Right lobe of liver (tissue), 6 donors: ENCODE results near the gene RBFOX1. TPM values are rescaled to one million over a fixed set of nuclear protein-coding genes. Genes with fewer than 3 reads are reported as not detected.

Experiments used
- ATAC-seq, 4 donors: fragments of 200-7000 bp; cut with Tn5 transposase; one replicate each; pipeline ENCODE4 v1.9.1; 2020; ENCODE audit warnings: mild to moderate bottlenecking in 4 of 4, moderate library complexity in 4 of 4
- DNase-seq, 3 donors: peaks; one replicate each; pipeline ENCODE4 v3.0.0-alpha.2; 2020
- H3K27ac ChIP-seq, 3 donors: fragments of 200-600 bp; one replicate each; pipeline ENCODE4 v1.8.0; 2022
- H3K27me3 ChIP-seq, 2 donors: fragments of 200-600 bp; one replicate each; pipeline ENCODE4 v1.8.0; 2022
- H3K36me3 ChIP-seq, 4 donors: fragments of 200-600 bp; sonication (generic) in 1 of 4; one replicate each; pipeline versions ENCODE4 v1.5.1 to v1.8.0; 2017 to 2022; ENCODE audit warnings: control low read depth in 1 of 4
- H3K4me1 ChIP-seq, 4 donors: fragments of 200-600 bp; sonication (generic) in 1 of 4; one replicate each; pipeline versions ENCODE4 v1.5.1 to v1.8.0; 2017 to 2022; ENCODE audit warnings: control low read depth in 1 of 4
- H3K4me3 ChIP-seq, 3 donors: fragments of 200-600 bp; one replicate each; pipeline ENCODE4 v1.8.0; 2022
- H3K9me3 ChIP-seq, 4 donors: fragments of 200-600 bp; sonication (generic) in 1 of 4; one replicate each; pipeline versions ENCODE4 v1.5.1 to v1.8.0; 2017 to 2022; ENCODE audit warnings: control low read depth in 1 of 4
- CTCF ChIP-seq, 4 donors: fragments of 200-600 bp in 3 of 4; fragments of 450-650 bp in 1 of 4; IDR thresholded peaks; one replicate each; pipeline versions ENCODE4 v1.5.1 to v1.8.0; 2016 to 2022; ENCODE audit warnings: antibody characterized with exemption in 4 of 4, mild to moderate bottlenecking in 2 of 4
- POLR2A ChIP-seq: fragments of 450-650 bp; IDR thresholded peaks from one replicate; pipeline ENCODE4 v1.6.1; 2017; ENCODE audit warnings: antibody characterized with exemption, mild to moderate bottlenecking
- WGBS: methylation state at CpG from one replicate; pipeline ENCODE4 v1.1.6; 2018; ENCODE audit warnings: low coverage, low lambda C conversion rate; ENCODE audit not compliant: insufficient coverage; ENCODE audit errors: missing lambda C conversion rate; 5-methylcytosine and 5-hydroxymethylcytosine counted together
- intact Hi-C, 2 donors: fragments of 100-400 bp; cut with DNase I; formaldehyde crosslinking; loops; one replicate each; pipeline versions ENCODE4 v1.11.2 to v1.14.1; 2022
- total RNA-seq, 6 experiments: library from RNA; depleted of rRNA in 2 of 6; stranded (reverse); fragments of >200 nt in 2 of 6; fragmentation: NEBNext Ultra II Directional in 3 of 6; extraction: Animal tissue kit (Norgen Biotek cat#: 25700) in 3 of 6; gene quantifications; one replicate each; pipeline versions ENCODE4 v1.1.0 to v1.2.4, GENCODE V29; 2016 to 2023
- donor health status: DM: no; HTN: yes; CAD: no.
- donor health status: DM: no; HTN: no; CAD: no.
- donor health status: DM: no; HTN: no; CAD: no.
- donor health status: DM: no; HTN: yes; CAD: no.
- donor health status: DM: no; HTN: yes; CAD: no.

RBFOX1 gene
- total RNA-seq, 6 experiments from 2014 or later, result 0.19 TPM; not detected in 5

GRCh38 chr16:7350806-7351205 is 18.2 kb downstream of the RBFOX1 start:
- H3K27me3 ChIP-seq, result no peaks in the 10 kb centered on the region
- intact Hi-C loops, result no loop called here
- no peak for TF ChIP-seq POLR2A
- TF ChIP-seq CTCF (IDR thresholded peaks at IDR 0.05), result no peak
- no peak overlapping the region for H3K27ac ChIP-seq
- DNase-seq (no peak), ATAC-seq (no peak)
- no peak overlapping the region for H3K4me3 ChIP-seq
- H3K36me3 ChIP-seq, result no peaks in the 10 kb centered on the region
- 70% methylated on average over 2 of the region's 2 CpGs for WGBS
- no peaks in the 10 kb centered on the region for H3K9me3 ChIP-seq
- H3K4me1 ChIP-seq, result no peaks in the 10 kb centered on the region

GRCh38 chr16:7351610-7352510 is 19.2 kb downstream of the RBFOX1 start:
- no peak for ATAC-seq
- no peaks in the 10 kb centered on the region for H3K4me1 ChIP-seq
- TF ChIP-seq POLR2A, result no peak
- no peak for TF ChIP-seq CTCF (IDR thresholded peaks at IDR 0.05)
- no peak for DNase-seq
- intact Hi-C loops, result no loop called here
- no peak overlapping the region for H3K27ac ChIP-seq
- no peaks in the 10 kb centered on the region for H3K9me3 ChIP-seq
- 34% methylated on average over 6 of the region's 11 CpGs for WGBS
- H3K27me3 ChIP-seq, result no peaks in the 10 kb centered on the region
- no peak overlapping the region for H3K4me3 ChIP-seq
- no peaks in the 10 kb centered on the region for H3K36me3 ChIP-seq

- intact Hi-C loops, result no loop called here
- Histone ChIP-seq H3K27ac (no peak overlapping the region), H3K4me3 (no peak overlapping the region), H3K9me3 (no peaks in the 10 kb centered on the region), H3K36me3 (no peaks in the 10 kb centered on the region), H3K27me3 (no peaks in the 10 kb centered on the region), H3K4me1 (no peaks in the 10 kb centered on the region)
- ATAC-seq, result no peak
- no peak for DNase-seq
- TF ChIP-seq CTCF (IDR thresholded peaks at IDR 0.05) (no peak), POLR2A (no peak)
- WGBS, result 50% methylated on average over 5 of the region's 5 CpGs
These were observed 23.1 kb downstream of the RBFOX1 start for GRCh38 chr16:7355758-7356157.

- Histone ChIP-seq H3K36me3 (no peaks in the 10 kb centered on the region), H3K4me3 (no peak overlapping the region), H3K27me3 (no peaks in the 10 kb centered on the region), H3K4me1 (no peaks in the 10 kb centered on the region), H3K27ac (no peak overlapping the region), H3K9me3 (no peaks in the 10 kb centered on the region)
- WGBS, result 63% methylated on average over 9 of the region's 10 CpGs
- no peak for TF ChIP-seq CTCF (IDR thresholded peaks at IDR 0.05)
- TF ChIP-seq POLR2A, result no peak
- DNase-seq (no peak), ATAC-seq (no peak)
- intact Hi-C loops, result no loop called here
These were observed 28.9 kb downstream of the RBFOX1 start for GRCh38 chr16:7361416-7362129.
